ENCODE data around the gene SREBF1.

- TF ChIP-seq CTCF (IDR thresholded peaks at IDR 0.05) (no peak), POLR2A (IDR thresholded peaks at IDR 0.05) (no peak)
Measured at GRCh38 chr17:17822616-17823015, 14.2 kb downstream of the SREBF1 start.
